Fibroblast of villous mesenchyme (primary cell): ENCODE data around the gene IGFBP3. TPM values are rescaled to one million over a fixed set of nuclear protein-coding genes. Genes with fewer than 3 reads are reported as not detected.

ENCODE experiments used
- DNase-seq: peaks from one replicate; pipeline ENCODE4 v3.0.0-alpha.2; 2010; ENCODE audit warnings: low read depth
- H3K4me3 ChIP-seq: 2 replicates; pipeline ENCODE4 v1.5.1; 2011; ENCODE audit warnings: low read depth, mild to moderate bottlenecking, low read length
- total RNA-seq: library from RNA; depleted of rRNA; stranded (reverse); fragments of >200 nt; gene quantifications from 2 replicates; pipeline ENCODE4 v1.2.3, GENCODE V29; 2012
- TF ChIP-seq, protein P1 (sequence below): IDR thresholded peaks from 2 replicates; pipeline ENCODE4 v1.5.1; 2012; ENCODE audit warnings: low read depth, mild to moderate bottlenecking, low read length; ENCODE audit not compliant: insufficient read depth

Gene IGFBP3, protein sequence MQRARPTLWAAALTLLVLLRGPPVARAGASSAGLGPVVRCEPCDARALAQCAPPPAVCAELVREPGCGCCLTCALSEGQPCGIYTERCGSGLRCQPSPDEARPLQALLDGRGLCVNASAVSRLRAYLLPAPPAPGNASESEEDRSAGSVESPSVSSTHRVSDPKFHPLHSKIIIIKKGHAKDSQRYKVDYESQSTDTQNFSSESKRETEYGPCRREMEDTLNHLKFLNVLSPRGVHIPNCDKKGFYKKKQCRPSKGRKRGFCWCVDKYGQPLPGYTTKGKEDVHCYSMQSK
- total RNA-seq = 88.5 and 175 TPM in 2 replicates

DNA sequence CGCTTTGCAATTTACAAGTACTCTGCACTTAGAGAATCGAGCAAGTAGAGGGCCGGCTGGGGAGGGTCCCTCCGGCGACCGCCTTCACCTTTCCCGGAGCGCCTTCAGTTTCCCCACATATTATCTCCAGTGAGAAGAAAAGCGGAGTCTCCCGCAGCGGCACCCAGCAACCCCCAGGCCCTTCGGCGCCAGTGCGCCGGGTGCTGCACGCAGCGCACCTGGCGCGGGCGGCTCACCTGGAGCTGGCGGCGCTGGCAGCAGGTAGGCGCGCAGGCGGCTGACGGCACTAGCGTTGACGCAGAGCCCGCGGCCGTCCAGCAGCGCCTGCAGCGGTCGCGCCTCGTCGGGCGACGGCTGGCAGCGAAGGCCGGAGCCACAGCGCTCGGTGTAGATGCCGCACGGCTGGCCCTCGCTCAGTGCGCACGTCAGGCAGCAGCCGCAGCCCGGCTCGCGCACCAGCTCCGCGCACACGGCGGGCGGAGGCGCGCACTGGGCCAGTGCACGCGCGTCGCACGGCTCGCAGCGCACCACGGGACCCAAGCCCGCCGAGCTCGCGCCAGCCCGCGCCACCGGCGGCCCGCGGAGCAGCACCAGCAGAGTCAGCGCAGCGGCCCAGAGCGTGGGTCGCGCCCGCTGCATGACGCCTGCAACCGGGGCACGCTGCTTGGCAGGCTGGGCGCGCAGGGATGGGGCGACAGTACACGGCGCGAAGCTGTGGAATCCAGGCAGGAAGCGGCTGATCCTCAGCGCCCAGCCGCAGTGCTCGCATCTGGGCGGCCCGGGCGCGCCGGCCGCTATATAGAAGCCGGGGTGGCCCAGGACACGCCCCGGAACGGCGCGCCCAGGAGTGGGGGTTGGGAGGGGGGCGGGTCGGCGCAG, at the start of gene IGFBP3:
Gene IGFBP3, minus strand, starts transcription at position 771 of the 879 bp plus-strand sequence. Its CDS starts 132 bp downstream, at position 639.
- TF ChIP-seq, protein P1, sequence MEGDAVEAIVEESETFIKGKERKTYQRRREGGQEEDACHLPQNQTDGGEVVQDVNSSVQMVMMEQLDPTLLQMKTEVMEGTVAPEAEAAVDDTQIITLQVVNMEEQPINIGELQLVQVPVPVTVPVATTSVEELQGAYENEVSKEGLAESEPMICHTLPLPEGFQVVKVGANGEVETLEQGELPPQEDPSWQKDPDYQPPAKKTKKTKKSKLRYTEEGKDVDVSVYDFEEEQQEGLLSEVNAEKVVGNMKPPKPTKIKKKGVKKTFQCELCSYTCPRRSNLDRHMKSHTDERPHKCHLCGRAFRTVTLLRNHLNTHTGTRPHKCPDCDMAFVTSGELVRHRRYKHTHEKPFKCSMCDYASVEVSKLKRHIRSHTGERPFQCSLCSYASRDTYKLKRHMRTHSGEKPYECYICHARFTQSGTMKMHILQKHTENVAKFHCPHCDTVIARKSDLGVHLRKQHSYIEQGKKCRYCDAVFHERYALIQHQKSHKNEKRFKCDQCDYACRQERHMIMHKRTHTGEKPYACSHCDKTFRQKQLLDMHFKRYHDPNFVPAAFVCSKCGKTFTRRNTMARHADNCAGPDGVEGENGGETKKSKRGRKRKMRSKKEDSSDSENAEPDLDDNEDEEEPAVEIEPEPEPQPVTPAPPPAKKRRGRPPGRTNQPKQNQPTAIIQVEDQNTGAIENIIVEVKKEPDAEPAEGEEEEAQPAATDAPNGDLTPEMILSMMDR = no peak
- DNase-seq = peak; percentile 63
- H3K4me3 ChIP-seq = peak within 1 kb of the TSS; percentile 87

DNA sequence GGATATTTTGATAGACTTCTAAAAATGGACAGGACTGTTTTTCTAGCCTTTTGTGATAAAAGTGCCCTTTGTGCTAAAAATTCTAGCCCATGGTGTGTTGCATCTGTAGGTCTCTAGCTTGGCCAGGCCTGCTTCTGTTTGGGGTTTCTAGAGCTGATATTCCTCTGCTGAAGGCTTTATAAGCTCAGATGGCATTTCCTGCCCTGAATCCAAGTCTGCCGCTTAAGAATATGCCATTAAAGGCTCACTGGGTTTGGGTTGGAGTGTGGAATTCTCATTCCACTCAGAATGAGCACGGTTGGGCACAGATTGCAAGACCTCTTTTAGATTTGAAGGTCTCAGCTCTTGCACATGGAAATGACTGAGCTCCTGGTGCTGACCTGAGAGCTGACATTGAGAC, 49.4 kb upstream of the IGFBP3 start:
- TF ChIP-seq, protein P1 = no peak
- H3K4me3 ChIP-seq = no peak overlapping the region
- no peak for DNase-seq

DNA sequence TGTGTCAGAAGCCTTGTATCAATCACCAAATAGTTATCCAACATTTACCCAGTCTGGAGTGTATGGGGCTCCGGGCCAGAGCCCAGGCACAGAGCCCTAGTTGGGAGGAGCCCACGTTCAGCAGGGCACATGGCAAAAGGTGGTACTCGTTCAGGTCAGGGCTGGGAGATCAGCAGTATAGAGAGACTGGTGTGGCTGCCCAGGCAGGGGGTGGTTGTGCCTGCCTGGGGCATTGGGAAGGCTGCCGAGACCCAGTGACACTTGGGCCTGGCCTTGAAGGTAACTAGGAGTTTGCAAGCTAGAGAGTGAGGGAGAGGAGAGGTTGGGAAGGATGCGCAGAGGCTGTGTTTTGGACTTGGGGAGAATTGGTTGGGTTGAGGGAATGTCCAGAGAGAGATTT, 48.9 kb upstream of the IGFBP3 start:
- H3K4me3 ChIP-seq = no peak overlapping the region
- TF ChIP-seq, protein P1 = no peak
- DNase-seq = no peak

DNA sequence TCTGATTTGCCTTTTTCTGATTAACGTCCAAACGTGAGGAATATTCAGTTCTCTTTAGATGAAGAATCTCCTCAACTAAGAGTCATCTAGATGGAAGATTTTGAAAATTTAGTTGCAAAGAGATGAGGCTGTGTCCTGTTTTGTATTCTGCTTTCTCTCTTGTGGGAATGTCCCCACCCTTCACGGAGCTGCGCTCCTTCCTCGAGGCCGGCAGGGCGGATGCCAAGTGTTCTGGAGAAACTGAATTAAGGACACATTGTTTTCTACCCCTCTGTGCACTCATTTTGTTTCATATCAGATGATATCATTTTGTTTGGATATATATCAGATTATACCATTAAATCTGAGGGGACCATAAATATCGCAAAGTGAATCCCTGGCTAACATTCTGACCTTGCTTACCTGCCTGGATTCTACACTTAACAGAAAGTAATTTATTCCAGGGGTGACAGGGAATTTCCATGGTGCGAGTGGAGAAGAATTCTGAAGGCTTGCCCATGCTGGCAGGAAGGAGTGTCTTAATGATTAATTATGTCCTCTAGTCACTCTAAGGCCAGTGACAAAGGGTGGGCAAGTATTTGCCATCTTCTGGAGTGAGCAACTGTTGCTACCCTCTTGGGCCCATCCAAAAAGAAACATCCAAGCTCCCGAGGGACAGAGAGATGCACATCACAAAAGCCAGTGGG, 47.9 kb upstream of the IGFBP3 start:
- no peak overlapping the region for H3K4me3 ChIP-seq
- no peak for DNase-seq
- TF ChIP-seq, protein P1 = no peak

DNA sequence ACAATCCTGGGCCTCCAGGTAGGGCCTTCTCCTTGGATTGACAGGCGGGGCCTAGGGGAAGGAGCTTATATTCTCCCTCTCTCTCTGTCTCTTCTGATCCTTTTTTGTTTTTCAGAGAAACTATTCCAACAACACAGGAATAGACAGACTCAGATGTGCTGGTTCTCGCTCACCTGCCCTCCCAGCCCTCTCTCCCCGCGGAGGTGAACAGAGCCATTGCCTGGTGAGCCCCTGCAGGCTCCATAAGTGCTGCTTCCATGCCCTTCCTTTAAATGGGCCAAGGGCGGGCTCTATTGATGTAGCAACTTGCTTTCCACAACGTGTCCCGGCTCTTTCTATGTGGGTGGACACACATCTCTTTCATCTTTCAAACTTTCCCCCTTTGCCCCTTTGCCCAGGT, 47.2 kb upstream of the IGFBP3 start:
- H3K4me3 ChIP-seq = no peak overlapping the region
- TF ChIP-seq, protein P1 = no peak
- no peak for DNase-seq

DNA sequence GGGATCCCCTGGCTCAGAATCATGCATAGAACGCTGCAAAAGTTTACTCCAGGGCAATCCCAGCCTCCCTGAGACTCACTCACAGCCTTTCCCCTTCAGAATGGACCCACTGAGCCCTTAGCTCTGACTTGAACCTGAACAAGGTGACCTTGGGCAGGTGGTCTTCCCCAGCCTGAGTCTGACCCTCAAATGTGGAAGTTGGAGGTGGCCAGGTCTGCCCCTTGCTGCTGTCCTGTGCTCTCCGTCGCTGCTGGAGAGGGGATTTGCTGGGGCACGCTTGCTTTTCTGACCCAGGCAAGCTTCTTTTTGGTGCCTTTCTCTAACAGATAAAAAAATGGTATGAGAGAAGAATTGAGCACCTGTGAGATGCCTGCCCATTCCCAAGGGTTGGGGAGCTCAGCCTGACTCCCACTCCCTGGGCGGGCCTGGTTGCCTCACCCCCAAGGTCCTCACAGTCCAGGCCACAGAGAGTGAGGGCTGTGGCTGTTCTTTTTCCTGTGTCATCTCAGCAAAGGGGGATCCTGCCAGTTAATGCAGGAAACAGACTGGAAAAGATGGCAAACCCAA, 46.6 kb upstream of the IGFBP3 start:
- H3K4me3 ChIP-seq = no peak overlapping the region
- no peak for DNase-seq
- TF ChIP-seq, protein P1 = no peak
